T-helper 17 cell (primary cell): ENCODE results near the gene CAMKMT. TPM values are rescaled to one million over a fixed set of nuclear protein-coding genes. Genes with fewer than 3 reads are reported as not detected.
"Not testable (repeated sequence)": the region's sequence is repeated elsewhere in the genome, so short reads cannot be mapped to it uniquely, and the experiment has no call there.

ENCODE experiments used
- ATAC-seq: fragments of 150-1000 bp; cut with Tn5 transposase; 2 replicates; pipeline ENCODE4 v1.10.0; 2021; ENCODE audit warnings: mild to moderate bottlenecking, moderate library complexity
- DNase-seq, 3 donors: peaks; one replicate each; pipeline versions ENCODE4 v3.0.0 to v3.0.0-alpha.2; 2020 to 2021
- H3K9me3 ChIP-seq: one replicate; pipeline ENCODE4 v1.7.0; 2013; ENCODE audit warnings: low read length, mild to moderate bottlenecking; ENCODE audit not compliant: control insufficient read depth, poor library complexity, severe bottlenecking
- H3K27ac Mint-ChIP-seq: one replicate; pipeline ENCODE4 v1.8.0; 2022; ENCODE audit warnings: mild to moderate bottlenecking, moderate library complexity, mixed read lengths
- H3K27me3 Mint-ChIP-seq: one replicate; pipeline ENCODE4 v1.8.0; 2022; ENCODE audit warnings: mixed read lengths
- H3K36me3 Mint-ChIP-seq: one replicate; pipeline ENCODE4 v1.8.0; 2022; ENCODE audit warnings: low read depth, mixed read lengths
- H3K4me1 Mint-ChIP-seq: one replicate; pipeline ENCODE4 v1.8.0; 2022; ENCODE audit warnings: mild to moderate bottlenecking, mixed read lengths
- H3K4me3 Mint-ChIP-seq: one replicate; pipeline ENCODE4 v1.8.0; 2022; ENCODE audit warnings: mild to moderate bottlenecking, moderate library complexity, mixed read lengths
- total RNA-seq, 4 donors: library from RNA in 2 of 4; stranded (reverse) in 2 of 4; gene quantifications; one replicate each; pipeline ENCODE4 v1.2.3 and lab custom pipeline; 2022 to 2026

The CAMKMT gene
- total RNA-seq, 2 donors from 2014 or later: 14.8 to 19.8 TPM

DNA sequence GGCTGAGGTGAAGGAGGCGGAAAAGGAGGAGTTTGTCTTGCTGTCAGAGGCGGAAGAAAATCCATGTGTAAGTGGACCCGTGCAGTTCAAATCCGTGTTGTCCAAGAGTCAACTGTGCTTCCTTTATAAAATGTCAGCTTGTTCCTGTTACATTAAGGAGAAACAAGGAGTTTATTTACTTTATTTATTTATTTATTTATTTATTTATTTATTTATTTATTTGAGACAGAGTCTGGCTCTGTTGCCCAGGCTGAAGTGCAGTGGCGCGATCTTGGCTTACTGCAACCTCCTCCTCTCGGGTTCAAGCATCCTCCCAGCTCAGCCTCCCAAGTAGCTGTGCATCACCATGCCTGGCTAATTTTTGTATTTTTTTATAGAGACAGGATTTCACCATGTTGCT, 143.9 kb downstream of the CAMKMT start:
- not testable (repeated sequence) for H3K27me3 Mint-ChIP-seq, H3K9me3 ChIP-seq, H3K4me3 Mint-ChIP-seq, H3K36me3 Mint-ChIP-seq, DNase-seq, H3K27ac Mint-ChIP-seq, ATAC-seq, H3K4me1 Mint-ChIP-seq

DNA sequence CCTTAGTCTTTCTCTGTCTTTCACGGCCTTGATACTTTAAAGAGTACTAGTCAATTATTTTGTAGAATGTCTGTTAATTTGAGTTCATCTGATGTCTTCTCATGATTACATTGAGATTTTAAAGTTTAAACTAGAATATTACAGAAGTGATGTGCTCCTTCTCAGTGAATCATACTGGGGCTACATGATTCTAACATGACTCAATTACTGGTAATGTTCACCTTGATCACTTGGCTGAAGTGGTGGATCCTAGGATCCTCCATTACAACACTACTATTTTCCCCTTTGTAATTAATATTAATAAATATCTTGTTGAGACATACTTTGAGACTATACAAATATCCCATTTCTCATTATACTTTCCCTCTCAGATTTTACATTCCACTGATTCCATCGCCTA, 148.5 kb downstream of the CAMKMT start:
- Mint-ChIP-seq H3K27me3 (no peaks in the 10 kb centered on the region), H3K36me3 (no peaks in the 10 kb centered on the region)

DNA sequence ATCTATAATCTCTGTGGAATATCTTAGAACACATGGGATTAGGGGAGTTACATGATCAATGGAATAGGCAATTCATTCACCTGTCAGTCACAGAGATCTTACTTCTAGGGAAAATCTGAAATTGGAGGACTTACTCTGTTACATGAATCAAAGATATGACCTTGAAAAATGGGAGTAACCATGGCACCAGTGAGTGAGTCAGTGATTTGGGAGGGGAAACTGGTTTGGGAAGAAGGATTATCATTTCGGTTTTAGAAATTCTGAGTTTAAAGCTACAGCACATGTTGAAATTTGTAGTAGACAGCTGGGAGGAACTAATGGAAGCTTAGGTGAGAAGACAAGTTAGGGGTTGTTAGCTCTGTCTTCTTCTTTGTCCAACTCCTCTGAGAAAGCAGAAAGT, 153.7 kb downstream of the CAMKMT start:
- Mint-ChIP-seq H3K36me3 (no peaks in the 10 kb centered on the region), H3K27ac (no peak overlapping the region), H3K27me3 (no peaks in the 10 kb centered on the region), H3K4me1 (peaks cover 3% of the 10 kb centered on the region), H3K4me3 (no peak overlapping the region)
- ATAC-seq (no peak), DNase-seq (no peak)
- no peaks in the 10 kb centered on the region for H3K9me3 ChIP-seq

More for the DNA sequence above, 148.5 kb downstream of the CAMKMT start:
- H3K4me1 Mint-ChIP-seq: peaks cover 3% of the 10 kb centered on the region
- no peaks in the 10 kb centered on the region for H3K9me3 ChIP-seq
- no peak for DNase-seq
- no peak for ATAC-seq
- H3K4me3 Mint-ChIP-seq: no peak overlapping the region
- H3K27ac Mint-ChIP-seq: no peak overlapping the region

DNA sequence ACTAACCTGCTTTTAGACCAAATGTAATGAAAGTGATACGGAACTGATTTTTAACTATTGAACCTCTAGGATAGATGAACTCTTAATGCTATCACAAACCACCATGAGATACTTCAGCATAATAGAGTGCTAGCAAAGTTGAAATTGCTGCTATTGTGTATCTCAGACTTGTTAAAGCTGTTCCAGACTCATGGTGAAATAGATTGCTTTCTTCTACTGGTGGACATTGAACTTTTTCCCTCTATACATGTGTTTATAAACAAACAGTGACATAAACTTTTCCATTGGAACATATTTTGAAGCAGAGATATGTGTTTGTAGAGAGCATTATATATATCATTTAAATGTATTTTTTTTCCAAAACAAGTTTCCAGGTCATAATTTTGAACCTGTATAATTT, 157.3 kb downstream of the CAMKMT start:
- H3K4me3 Mint-ChIP-seq: no peak overlapping the region
- H3K4me1 Mint-ChIP-seq: no peaks in the 10 kb centered on the region
- no peaks in the 10 kb centered on the region for H3K36me3 Mint-ChIP-seq
- H3K27ac Mint-ChIP-seq: no peak overlapping the region
- no peaks in the 10 kb centered on the region for H3K9me3 ChIP-seq
- DNase-seq (no peak), ATAC-seq (no peak)
- H3K27me3 Mint-ChIP-seq: no peaks in the 10 kb centered on the region

DNA sequence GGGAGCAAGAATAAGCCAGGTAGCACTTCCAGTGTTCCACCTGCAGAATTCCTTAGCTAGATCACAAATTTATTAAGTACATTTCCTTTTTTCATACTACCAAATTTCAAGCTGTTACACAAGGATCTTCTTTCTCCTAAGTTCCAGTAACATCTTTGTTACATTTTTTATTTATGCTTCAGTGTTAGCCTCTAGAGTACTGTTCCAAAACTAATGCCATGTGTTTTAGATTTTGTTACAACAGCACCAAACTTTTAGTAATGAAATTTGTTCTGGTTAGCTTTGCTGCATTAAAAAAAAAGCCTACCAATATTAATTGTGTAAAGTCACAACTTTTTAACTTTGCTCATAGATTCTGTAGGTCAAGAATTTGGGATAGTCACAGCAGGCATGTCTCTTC, 161.1 kb downstream of the CAMKMT start:
- no peaks in the 10 kb centered on the region for H3K9me3 ChIP-seq
- Mint-ChIP-seq H3K27ac (no peak overlapping the region), H3K36me3 (peaks cover 3% of the 10 kb centered on the region), H3K4me3 (no peak overlapping the region), H3K27me3 (no peaks in the 10 kb centered on the region), H3K4me1 (peaks cover 1% of the 10 kb centered on the region)
- DNase-seq (no peak), ATAC-seq (no peak)

DNA sequence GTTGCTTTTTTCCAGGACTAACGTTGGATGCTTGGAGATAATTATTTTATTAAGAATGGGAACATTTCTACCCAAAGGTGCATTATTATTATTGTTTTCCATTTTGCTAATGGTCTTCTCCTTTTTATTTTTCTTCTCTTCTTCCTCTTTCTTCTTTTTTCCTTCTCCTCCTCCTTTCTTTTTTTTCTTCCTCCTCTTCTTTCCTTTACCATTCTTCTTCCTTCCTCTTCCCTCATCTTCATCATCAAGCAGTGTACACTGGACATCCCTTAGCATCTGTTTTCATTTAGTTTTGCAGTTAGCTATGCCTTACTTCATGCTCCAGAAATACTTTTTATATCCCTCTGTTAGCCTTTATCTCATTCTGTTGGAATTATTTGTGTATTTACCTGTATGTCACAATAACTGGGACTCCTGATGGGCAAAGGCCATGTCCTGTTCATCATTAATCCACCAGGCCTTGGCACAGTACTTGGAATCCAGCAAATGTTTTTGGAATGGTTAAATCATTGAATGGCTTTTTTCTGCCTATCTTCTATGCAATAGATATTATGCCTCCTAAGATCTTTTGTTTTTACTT, 162.7 kb downstream of the CAMKMT start:
- peaks cover 3% of the 10 kb centered on the region for H3K36me3 Mint-ChIP-seq
- ATAC-seq (no peak), DNase-seq (no peak)
- no peak overlapping the region for H3K4me3 Mint-ChIP-seq
- no peaks in the 10 kb centered on the region for H3K9me3 ChIP-seq
- no peak overlapping the region for H3K27ac Mint-ChIP-seq
- peaks cover 5% of the 10 kb centered on the region for H3K4me1 Mint-ChIP-seq
- no peaks in the 10 kb centered on the region for H3K27me3 Mint-ChIP-seq

DNA sequence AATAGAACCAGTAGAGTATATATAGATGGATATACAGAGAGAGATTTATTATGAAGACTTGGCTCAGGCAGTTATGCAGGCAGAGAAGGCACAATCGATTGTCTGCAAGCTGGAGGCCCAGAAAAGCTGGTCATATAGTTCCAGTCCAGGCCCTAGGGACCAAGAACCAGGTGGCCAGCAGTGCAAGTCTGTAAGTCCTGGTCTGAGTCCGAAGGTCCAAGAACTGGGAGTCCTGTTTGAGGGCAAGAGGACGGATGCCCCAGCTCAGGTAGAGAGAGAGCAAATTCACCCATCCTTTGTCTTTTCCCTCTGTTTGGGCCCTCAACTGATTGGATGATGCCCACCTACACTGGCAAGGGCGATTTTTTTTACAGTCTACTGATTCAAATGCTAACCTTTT, 164.6 kb downstream of the CAMKMT start:
- peaks cover 5% of the 10 kb centered on the region for H3K4me1 Mint-ChIP-seq
- no peak for DNase-seq
- no peaks in the 10 kb centered on the region for H3K9me3 ChIP-seq
- H3K27ac Mint-ChIP-seq: no peak overlapping the region
- H3K4me3 Mint-ChIP-seq: no peak overlapping the region
- no peak for ATAC-seq
- H3K36me3 Mint-ChIP-seq: peaks cover 3% of the 10 kb centered on the region
- H3K27me3 Mint-ChIP-seq: no peaks in the 10 kb centered on the region

DNA sequence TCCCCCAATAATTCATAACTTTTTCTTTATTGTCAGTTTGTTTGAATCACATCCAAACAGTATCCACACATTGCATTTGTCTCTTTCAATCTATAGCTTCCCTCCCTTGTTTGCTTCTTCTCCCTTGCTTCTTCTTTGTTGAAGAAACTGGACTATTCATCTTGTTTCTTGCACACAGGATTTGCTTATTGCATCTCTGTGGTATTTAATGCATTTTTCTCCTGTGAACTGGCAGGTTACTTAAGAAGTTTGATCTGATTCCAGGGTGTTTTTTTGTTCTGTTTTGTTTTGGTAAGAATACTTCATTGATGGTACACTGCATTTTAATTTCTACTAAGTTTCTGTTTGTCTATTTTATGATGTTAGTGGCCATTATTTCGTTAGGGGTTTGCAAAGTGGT, 166.8 kb downstream of the CAMKMT start:
- DNase-seq: no peak
- ATAC-seq: no peak
- H3K9me3 ChIP-seq: no peaks in the 10 kb centered on the region
- H3K27me3 Mint-ChIP-seq: no peaks in the 10 kb centered on the region
- H3K4me3 Mint-ChIP-seq: no peak overlapping the region
- H3K36me3 Mint-ChIP-seq: peaks cover 3% of the 10 kb centered on the region
- H3K4me1 Mint-ChIP-seq: peaks cover 5% of the 10 kb centered on the region
- H3K27ac Mint-ChIP-seq: no peak overlapping the region

DNA sequence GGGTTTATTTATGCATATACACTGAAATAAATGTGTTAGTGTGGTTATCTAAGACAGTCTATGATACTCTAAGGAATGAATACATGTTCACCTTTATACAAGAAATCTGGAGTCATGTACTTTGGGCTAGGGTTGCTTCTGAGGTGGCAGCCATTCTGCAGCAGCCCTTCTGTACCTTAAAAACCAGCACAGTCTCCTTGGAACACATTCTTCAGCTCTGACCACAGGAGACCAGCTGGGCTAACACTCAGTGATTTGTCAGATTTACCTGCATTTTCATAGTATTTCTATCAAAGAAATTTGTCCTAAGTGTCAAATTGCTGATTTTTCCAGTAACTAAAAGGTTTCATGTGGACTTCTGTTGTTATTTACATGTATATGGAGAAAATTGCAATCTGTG, 167.7 kb downstream of the CAMKMT start:
- no peak for ATAC-seq
- DNase-seq: no peak
- Mint-ChIP-seq H3K27ac (no peak overlapping the region), H3K4me1 (peaks cover 5% of the 10 kb centered on the region), H3K4me3 (no peak overlapping the region), H3K36me3 (peaks cover 3% of the 10 kb centered on the region), H3K27me3 (no peaks in the 10 kb centered on the region)
- no peaks in the 10 kb centered on the region for H3K9me3 ChIP-seq

DNA sequence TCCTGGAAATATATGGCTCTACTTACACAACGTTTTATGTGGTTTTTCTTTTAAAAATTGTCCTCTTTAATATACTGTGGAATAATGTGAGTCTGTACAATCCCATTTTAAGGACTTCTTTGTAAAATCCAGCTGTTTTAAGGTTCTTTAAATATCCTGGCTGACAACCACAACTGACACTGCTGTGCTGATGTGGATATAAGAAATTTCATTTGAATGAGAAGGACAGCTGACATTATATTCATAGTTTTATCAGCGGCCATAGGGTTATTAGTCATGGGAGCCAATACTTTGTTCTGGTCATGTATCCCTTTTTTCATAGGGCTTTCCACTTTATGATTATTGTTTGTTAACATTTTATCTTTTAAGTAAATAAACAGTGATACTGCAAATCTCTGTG, 169.5 kb downstream of the CAMKMT start:
- no peaks in the 10 kb centered on the region for H3K9me3 ChIP-seq
- ATAC-seq (no peak), DNase-seq (no peak)
- no peak overlapping the region for H3K4me3 Mint-ChIP-seq
- no peak overlapping the region for H3K27ac Mint-ChIP-seq
- H3K36me3 Mint-ChIP-seq: peaks cover 3% of the 10 kb centered on the region
- no peaks in the 10 kb centered on the region for H3K27me3 Mint-ChIP-seq
- H3K4me1 Mint-ChIP-seq: peaks cover 5% of the 10 kb centered on the region

DNA sequence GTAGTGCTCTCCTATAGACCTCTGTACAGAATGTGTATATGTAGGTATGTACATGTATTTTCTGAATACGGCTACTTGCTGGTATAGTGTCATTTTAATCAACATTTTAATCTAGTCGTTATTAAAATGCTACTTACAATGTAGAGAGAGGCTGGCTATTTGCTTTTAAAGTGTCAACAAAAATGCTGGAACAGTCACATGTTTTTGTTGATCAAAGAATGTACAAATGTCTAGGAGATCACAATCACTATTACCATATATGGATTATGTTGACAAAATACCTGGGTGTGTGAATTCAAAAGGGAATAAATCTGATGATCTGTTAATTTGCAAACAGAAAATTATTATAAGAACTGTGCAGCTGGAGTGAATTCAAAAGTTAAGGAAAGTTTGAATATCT, 170.3 kb downstream of the CAMKMT start:
- H3K36me3 Mint-ChIP-seq: no peaks in the 10 kb centered on the region
- ATAC-seq: no peak
- H3K4me1 Mint-ChIP-seq: peaks cover 5% of the 10 kb centered on the region
- H3K9me3 ChIP-seq: no peaks in the 10 kb centered on the region
- no peak overlapping the region for H3K27ac Mint-ChIP-seq
- no peaks in the 10 kb centered on the region for H3K27me3 Mint-ChIP-seq
- H3K4me3 Mint-ChIP-seq: no peak overlapping the region
- DNase-seq: no peak

DNA sequence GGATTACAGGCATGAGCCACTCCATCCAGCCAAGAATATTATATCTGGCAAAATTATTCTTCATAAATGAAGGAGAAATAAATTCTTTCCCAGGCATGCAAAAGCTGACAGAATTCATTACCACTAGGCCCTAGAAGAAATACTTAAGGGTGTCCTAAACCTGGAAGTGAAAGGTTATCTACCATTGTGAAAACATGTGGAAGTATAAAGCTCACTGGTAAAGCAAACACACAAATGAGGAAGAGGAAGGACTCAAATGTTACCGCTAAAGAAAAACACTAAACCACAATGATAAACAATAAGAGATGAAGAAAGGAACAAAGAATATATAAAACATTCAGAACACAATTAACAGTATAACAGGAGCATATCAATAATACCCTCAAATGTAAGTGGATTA, 171.8 kb downstream of the CAMKMT start:
- Mint-ChIP-seq H3K4me3 (no peak overlapping the region), H3K27ac (no peak overlapping the region), H3K36me3 (no peaks in the 10 kb centered on the region), H3K27me3 (no peaks in the 10 kb centered on the region), H3K4me1 (peaks cover 3% of the 10 kb centered on the region)
- H3K9me3 ChIP-seq: no peaks in the 10 kb centered on the region
- DNase-seq (no peak), ATAC-seq (no peak)

DNA sequence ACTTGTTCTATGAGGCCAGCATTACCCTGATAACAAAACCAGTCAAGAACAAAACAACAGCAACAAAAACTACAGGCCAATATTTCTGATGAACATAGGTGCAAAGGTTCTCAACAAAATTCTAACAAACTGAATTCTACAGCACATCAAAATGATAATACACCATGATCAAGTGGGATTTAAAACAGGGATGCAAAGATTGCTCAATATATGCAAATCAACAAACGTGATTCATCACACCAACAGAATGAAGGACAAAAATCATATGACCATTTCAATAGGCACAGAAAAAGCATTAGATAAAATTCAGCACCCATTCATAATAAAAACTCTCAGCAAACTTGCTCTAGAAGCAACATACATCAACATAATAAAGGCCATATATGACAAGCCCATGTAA, 173.6 kb downstream of the CAMKMT start:
- Mint-ChIP-seq H3K36me3 (no peaks in the 10 kb centered on the region), H3K27ac (no peak overlapping the region), H3K4me3 (no peak overlapping the region), H3K27me3 (no peaks in the 10 kb centered on the region), H3K4me1 (no peaks in the 10 kb centered on the region)
- DNase-seq (no peak), ATAC-seq (no peak)
- no peaks in the 10 kb centered on the region for H3K9me3 ChIP-seq

DNA sequence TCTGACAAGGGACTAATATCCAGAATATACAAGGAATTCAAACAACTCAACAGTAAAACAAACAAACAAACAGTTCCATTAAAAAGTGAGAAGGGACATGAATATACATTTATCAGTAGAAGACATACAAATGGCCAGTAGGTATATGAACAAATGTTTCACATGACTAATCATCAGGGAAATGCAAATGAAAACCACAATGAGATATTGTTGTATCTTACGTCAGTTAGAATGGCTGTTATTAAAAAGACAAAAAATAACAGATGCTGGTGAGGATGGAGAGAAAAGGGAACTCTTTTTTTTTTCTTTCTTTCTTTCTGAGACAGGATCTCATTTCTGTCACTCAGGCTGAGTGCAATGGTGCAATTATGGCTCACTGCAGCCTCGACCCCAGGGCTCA, 175.5 kb downstream of the CAMKMT start:
- DNase-seq (no peak), ATAC-seq (no peak)
- no peak overlapping the region for H3K4me3 Mint-ChIP-seq
- H3K36me3 Mint-ChIP-seq: no peaks in the 10 kb centered on the region
- H3K27ac Mint-ChIP-seq: no peak overlapping the region
- no peaks in the 10 kb centered on the region for H3K27me3 Mint-ChIP-seq
- peaks cover 2% of the 10 kb centered on the region for H3K4me1 Mint-ChIP-seq
- no peaks in the 10 kb centered on the region for H3K9me3 ChIP-seq
